Fibroblast of the aortic adventitia (primary cell): ENCODE data around the gene SIK3. TPM values are rescaled to one million over a fixed set of nuclear protein-coding genes. Genes with fewer than 3 reads are reported as not detected.

Experiments
- DNase-seq: peaks from one replicate; pipeline ENCODE4 v3.0.0-alpha.2; 2010; ENCODE audit warnings: low read depth
- H3K4me3 ChIP-seq: 2 replicates; pipeline ENCODE4 v1.5.1; 2011; ENCODE audit warnings: low read depth, mild to moderate bottlenecking, control low read depth, low read length, moderate library complexity
- CTCF ChIP-seq: IDR thresholded peaks from 2 replicates; pipeline ENCODE4 v1.5.1; 2011; ENCODE audit warnings: mild to moderate bottlenecking, low read length, control low read depth, inconsistent platforms; ENCODE audit not compliant: insufficient read depth
- total RNA-seq: library from RNA; depleted of rRNA; stranded (reverse); fragments of >200 nt; gene quantifications from 2 replicates; pipeline ENCODE4 v1.2.3, GENCODE V29; 2012; ENCODE audit warnings: low replicate concordance

Gene SIK3
- total RNA-seq, 1 donor = 18.4 TPM

GRCh38 chr11:117064275-117064674, 34.0 kb downstream of the SIK3 start:
- no peak overlapping the region for H3K4me3 ChIP-seq
- DNase-seq = peak; percentile 76
- TF ChIP-seq CTCF = no peak

- H3K4me3 ChIP-seq = no peak overlapping the region
- DNase-seq = no peak
- no peak for TF ChIP-seq CTCF
Measured at GRCh38 chr11:117062498-117062897, 35.7 kb downstream of the SIK3 start.

- no peak for DNase-seq
- TF ChIP-seq CTCF = no peak
- no peak overlapping the region for H3K4me3 ChIP-seq
Measured at GRCh38 chr11:117061256-117061655, 37.0 kb downstream of the SIK3 start.

GRCh38 chr11:117059611-117060148, 38.5 kb downstream of the SIK3 start:
- H3K4me3 ChIP-seq = no peak overlapping the region
- no peak for DNase-seq
- no peak for TF ChIP-seq CTCF

GRCh38 chr11:117058761-117059261, 39.4 kb downstream of the SIK3 start:
- peak; percentile 87 for DNase-seq
- TF ChIP-seq CTCF = no peak
- no peak overlapping the region for H3K4me3 ChIP-seq

GRCh38 chr11:117057727-117058126, 40.5 kb downstream of the SIK3 start:
- DNase-seq = no peak
- H3K4me3 ChIP-seq = no peak overlapping the region
- TF ChIP-seq CTCF = no peak

- TF ChIP-seq CTCF = no peak
- DNase-seq = no peak
- H3K4me3 ChIP-seq = no peak overlapping the region
Measured at GRCh38 chr11:117057317-117057716, 40.9 kb downstream of the SIK3 start.
